Activated CD4-positive, alpha-beta memory T cell treated with anti-CD3 and anti-CD28 coated beads, Interleukin-2, amount 10 ng/mL, durations not matched to agents 7 days and 5 days (primary cell): Measurements from ENCODE around the gene HNRNPDL. TPM values are rescaled to one million over a fixed set of nuclear protein-coding genes. Genes with fewer than 3 reads are reported as not detected.
"Not testable (repeated sequence)": the region's sequence is repeated elsewhere in the genome, so short reads cannot be mapped to it uniquely, and the experiment has no call there.

Experiments
- CTCF ChIA-PET: fragments of 350-600 bp; sonication (Branson Sonifier 250); formaldehyde crosslinking; loops from one replicate; lab custom pipeline; 2021; ENCODE audit warnings: antibody characterized with exemption, inconsistent platforms; lab: Charles Lee
- POLR2A ChIA-PET: fragments of 350-600 bp; sonication (Branson Sonifier 250); formaldehyde crosslinking; loops from one replicate; lab custom pipeline; 2021; ENCODE audit warnings: antibody characterized with exemption; lab: Charles Lee
- DNase-seq: peaks from one replicate; pipeline ENCODE4 v3.0.0-alpha.2; 2020
- H3K27ac Mint-ChIP-seq: one replicate; pipeline ENCODE4 v1.8.0; 2021; ENCODE audit warnings: mild to moderate bottlenecking, mixed read lengths
- H3K27me3 Mint-ChIP-seq: one replicate; pipeline ENCODE4 v1.8.0; 2021; ENCODE audit warnings: mixed read lengths
- H3K36me3 Mint-ChIP-seq: one replicate; pipeline ENCODE4 v1.8.0; 2021; ENCODE audit warnings: low read depth, mixed read lengths
- H3K4me1 Mint-ChIP-seq: one replicate; pipeline ENCODE4 v1.8.0; 2021; ENCODE audit warnings: mixed read lengths
- H3K4me3 Mint-ChIP-seq: one replicate; pipeline ENCODE4 v1.8.0; 2021; ENCODE audit warnings: mild to moderate bottlenecking, mixed read lengths
- H3K9me3 Mint-ChIP-seq: one replicate; pipeline ENCODE4 v1.8.0; 2021; ENCODE audit warnings: mixed read lengths
- total RNA-seq, 2 experiments: library from RNA; stranded (reverse); gene quantifications; one replicate each; pipeline ENCODE4 v1.2.3, GENCODE V29; 2021

HNRNPDL gene
- total RNA-seq = 100 to 1,000 TPM; 291 to 295 TPM

DNA sequence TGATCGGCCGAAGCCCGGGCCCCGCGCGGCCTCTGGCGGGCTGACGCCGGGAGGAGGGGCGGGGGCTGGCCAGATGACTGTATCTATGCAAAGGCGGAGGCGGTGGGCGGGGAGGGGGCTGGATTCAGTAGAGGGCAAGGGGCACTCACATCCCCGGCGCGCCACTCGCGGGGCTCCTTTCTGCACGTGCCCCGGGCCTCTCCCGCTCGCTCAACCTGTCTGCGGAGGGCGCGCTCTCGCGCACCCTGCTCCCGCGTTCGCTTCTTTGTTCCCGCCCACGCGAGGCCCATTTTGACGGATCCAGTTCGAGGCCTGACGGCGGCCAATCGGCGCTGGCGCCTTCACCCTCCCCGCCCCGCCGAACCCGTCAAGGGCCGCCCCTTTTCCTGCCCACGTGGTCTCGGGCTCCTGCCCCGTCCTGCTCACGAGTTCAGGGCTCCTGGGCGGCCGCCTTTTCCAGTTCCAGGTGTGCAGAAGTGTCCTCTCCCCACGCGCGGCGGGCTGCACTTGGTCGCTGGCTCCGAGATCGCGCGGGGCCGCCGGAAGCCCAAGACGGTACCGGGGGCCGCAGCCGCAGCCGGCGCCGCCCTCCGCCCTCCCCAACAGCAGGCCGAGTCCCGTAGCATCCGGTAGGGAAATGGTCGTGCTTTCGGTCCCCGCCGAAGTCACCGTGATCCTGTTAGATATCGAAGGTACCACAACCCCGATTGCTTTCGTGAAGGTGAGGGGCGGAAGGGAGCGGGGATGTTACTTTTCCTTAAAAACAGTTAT is at the start of gene HNRNPDL, which contains the start of gene ENOPH1:
HNRNPDL (minus strand) TSS at position 270 of the 771 bp plus-strand sequence. CDS start 772 bp downstream, outside the sequence.
ENOPH1 (plus strand) TSS at position 398 of the 771 bp plus-strand sequence; CDS start at position 638, 240 bp downstream.
- Mint-ChIP-seq H3K36me3 (peaks cover 63% of the 10 kb centered on the region), H3K4me1 (peaks cover 63% of the 10 kb centered on the region), H3K4me3 (peak within 1 kb of the TSS; percentile 98), H3K27ac (peak within 1 kb of the TSS; percentile 95), H3K9me3 (no peaks in the 10 kb centered on the region), H3K27me3 (no peaks in the 10 kb centered on the region)
- peak; percentile 97 for DNase-seq
- CTCF ChIA-PET = interaction anchor here (0.9 to 3.2 kb wide), 8 partner anchors 11 to 469 kb away, joined by 3 to 39 read pairs (median 8); partner anchors contain the start of genes HNRNPD and THAP9
- POLR2A ChIA-PET = interaction anchor here (1.1 to 6.9 kb wide), 16 partner anchors 11 to 854 kb away, joined by 3 to 313 read pairs (median 12); partner anchors contain the start of genes COQ2, HNRNPD and LIN54

DNA sequence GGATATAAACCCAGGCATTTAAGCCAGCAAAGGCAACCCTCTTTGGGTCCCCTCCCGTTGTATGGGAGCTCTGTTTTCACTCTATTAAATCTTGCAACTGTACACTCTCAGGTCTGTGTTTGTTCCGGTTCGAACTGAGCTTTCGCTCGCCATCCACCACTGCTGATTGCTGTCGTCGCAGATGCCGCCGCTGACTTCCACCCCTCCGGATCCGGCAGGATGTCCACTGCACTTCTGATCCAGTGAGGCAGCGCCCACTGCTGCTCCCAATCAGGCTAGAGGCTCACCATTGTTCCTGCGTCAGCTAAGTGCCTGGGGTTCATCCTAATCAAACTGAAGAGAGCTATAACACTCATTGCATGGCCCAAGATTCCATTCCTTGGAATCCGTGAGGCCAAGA is 49.3 kb upstream of the HNRNPDL start:
- no peak for DNase-seq
- POLR2A ChIA-PET = no interaction called here
- no peaks in the 10 kb centered on the region for H3K27me3 Mint-ChIP-seq
- no peaks in the 10 kb centered on the region for H3K9me3 Mint-ChIP-seq
- CTCF ChIA-PET = interaction anchor here (0.6 to 1.1 kb wide), 2 partner anchors 259 to 563 kb away, joined by 3 to 4 read pairs; no protein-coding TSS in a partner anchor
- peaks cover 18% of the 10 kb centered on the region for H3K36me3 Mint-ChIP-seq
- H3K27ac Mint-ChIP-seq = no peak overlapping the region
- H3K4me3 Mint-ChIP-seq = no peak overlapping the region
- no peaks in the 10 kb centered on the region for H3K4me1 Mint-ChIP-seq

DNA sequence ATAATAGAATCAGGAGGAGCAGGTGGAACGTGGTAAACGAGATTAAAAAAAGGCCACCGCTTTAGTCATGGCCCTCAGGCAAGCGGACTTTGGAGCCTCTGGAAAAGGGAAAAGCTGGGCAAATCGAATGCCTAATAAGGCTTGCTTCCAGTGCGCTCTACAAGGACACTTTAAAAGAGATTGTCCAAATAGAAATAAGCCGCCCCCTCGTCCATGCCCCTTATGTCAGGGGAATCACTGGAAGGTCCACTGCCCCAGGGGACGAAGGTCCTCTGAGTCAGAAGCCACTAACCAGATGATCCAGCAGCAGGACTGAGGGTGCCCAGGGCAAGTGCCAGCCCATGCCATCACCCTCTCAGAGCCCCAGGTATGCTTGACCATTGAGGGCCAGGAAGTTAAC is 47.2 kb upstream of the HNRNPDL start:
- H3K27me3 Mint-ChIP-seq, H3K4me3 Mint-ChIP-seq, H3K4me1 Mint-ChIP-seq, DNase-seq, CTCF ChIA-PET, POLR2A ChIA-PET, H3K9me3 Mint-ChIP-seq, H3K27ac Mint-ChIP-seq: not testable (repeated sequence)
- peaks cover 26% of the 10 kb centered on the region for H3K36me3 Mint-ChIP-seq

DNA sequence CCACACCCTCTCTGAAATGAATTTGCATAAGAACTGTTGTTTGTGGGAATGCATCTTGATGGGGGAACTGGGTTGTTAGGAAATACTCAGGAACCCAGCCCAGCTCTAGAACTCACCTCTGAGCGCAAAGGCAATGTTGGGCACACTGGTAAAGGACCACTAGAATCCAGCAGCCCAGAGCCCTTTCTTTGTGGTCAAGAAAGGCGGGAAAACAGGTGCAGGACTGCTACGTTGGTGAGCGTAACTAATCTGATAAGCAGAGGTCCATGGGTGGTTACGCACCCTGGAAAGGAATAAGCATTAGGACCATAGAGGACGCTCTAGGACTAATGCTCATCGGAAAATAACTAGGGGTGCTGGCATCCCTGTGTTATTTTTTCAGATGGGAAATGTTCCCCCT is 45.7 kb upstream of the HNRNPDL start:
- DNase-seq, H3K27ac Mint-ChIP-seq, H3K4me1 Mint-ChIP-seq, H3K27me3 Mint-ChIP-seq, POLR2A ChIA-PET, H3K4me3 Mint-ChIP-seq, H3K9me3 Mint-ChIP-seq: not testable (repeated sequence)
- H3K36me3 Mint-ChIP-seq = peaks cover 22% of the 10 kb centered on the region
- CTCF ChIA-PET = interaction anchor here (1.4 kb wide), 1 partner anchor 15 kb away, joined by 3 read pairs; no protein-coding TSS in a partner anchor

DNA sequence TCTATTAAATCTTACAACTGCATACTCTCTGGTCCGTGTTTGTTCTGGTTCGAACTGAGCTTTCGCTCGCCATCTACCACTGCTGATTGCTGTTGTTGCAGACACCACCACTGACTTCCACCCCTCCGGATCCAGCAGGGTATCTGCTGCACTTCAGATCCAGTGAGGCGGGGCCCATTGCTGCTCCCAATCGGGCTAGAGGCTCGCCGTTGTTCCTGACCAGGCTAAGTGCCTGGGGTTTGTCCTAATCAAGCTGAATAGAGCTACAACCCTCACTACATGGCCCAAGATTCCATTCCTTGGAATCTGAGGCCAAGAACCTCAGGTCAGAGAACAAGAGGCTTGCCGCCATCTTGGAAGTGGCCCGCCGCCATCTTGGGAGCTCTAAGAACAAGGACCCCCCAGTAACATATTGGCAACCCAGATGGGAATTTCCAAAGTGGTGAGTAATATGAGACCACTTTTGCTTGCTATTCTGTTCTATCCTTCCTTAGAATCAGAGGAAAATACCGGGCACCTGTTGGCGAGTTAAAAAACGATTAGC is 43.4 kb upstream of the HNRNPDL start:
- Mint-ChIP-seq H3K27ac (no peak overlapping the region), H3K27me3 (no peaks in the 10 kb centered on the region), H3K4me3 (no peak overlapping the region), H3K9me3 (no peaks in the 10 kb centered on the region), H3K36me3 (peaks cover 18% of the 10 kb centered on the region), H3K4me1 (no peaks in the 10 kb centered on the region)
- ChIA-PET POLR2A (no interaction called here), CTCF (interaction anchor here (0.6 to 0.7 kb wide), 2 partner anchors 11 to 21 kb away, joined by 3 to 4 read pairs; no protein-coding TSS in a partner anchor)
- no peak for DNase-seq

DNA sequence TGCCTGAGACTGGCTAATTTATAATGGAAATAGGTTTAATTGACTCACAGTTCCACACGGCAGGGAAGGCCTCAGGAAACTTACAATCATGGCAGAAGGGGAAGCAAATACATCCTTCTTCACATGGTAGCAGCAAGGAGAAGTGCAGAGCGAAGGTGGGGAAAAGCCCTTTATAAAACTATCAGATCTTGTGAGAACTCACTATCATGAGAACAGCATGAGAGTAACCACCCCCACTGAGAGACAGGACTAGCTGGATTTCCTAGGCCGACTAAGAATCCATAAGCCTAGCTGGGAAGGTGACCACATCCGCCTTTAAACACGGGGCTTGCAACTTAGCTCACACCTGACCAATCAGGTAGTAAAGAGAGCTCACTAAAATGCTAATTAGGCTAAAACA is 42.8 kb upstream of the HNRNPDL start:
- H3K9me3 Mint-ChIP-seq, H3K4me1 Mint-ChIP-seq, DNase-seq, CTCF ChIA-PET, POLR2A ChIA-PET, H3K27ac Mint-ChIP-seq, H3K4me3 Mint-ChIP-seq, H3K27me3 Mint-ChIP-seq: not testable (repeated sequence)
- H3K36me3 Mint-ChIP-seq = peaks cover 20% of the 10 kb centered on the region

DNA sequence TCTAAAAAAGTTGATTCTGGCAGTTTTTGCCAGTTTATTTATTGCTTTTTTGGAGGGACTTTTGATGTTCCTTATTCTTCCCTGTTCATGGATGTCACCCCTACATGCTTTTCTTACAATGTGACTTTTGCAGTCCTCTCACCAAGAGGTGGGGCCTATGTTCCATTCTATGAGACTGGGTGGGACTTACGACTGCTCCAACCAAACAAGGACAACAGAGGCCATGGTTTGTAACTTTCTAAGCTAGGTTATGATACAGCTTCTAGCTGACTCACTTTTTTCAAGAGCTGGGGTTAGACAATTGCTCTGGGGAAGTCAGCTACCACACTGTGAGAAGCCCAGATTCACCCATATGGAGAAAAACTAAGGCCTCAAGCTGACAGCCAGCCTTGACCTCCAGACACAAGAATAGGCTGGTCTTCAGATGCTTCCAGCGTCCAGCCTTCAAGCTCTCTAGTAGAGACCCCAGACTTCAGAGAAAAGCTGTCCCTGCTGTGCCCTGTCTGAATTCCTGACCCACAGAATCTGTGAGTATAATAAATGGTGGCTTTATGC is 39.6 kb upstream of the HNRNPDL start:
- CTCF ChIA-PET = interaction anchor here (1.7 kb wide), 1 partner anchor 269 kb away, joined by 5 read pairs; no protein-coding TSS in a partner anchor
- no peak overlapping the region for H3K27ac Mint-ChIP-seq
- H3K9me3 Mint-ChIP-seq = no peaks in the 10 kb centered on the region

DNA sequence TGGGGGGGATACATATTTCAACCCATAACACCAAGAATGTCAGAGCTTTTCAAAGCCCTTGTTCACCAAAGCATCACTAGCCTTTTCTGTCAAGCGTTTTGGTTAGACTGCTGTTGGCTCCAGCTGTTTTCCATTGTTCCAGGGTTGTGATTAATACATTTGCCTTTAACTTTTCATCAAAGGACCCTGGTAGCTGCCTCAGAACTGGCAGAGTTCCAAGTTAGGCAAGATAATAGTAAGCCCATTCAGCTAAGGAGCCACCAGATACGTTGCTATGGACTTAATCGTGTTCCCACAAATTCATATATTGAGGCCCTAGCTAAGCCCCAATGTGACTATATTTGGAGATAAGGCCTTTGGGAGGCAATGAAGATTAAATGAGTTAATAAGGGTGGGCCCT is 37.2 kb upstream of the HNRNPDL start:
- no peak overlapping the region for H3K4me3 Mint-ChIP-seq
- POLR2A ChIA-PET = no interaction called here
- CTCF ChIA-PET = interaction anchor here (4.0 kb wide), 1 partner anchor 272 kb away, joined by 19 read pairs; no protein-coding TSS in a partner anchor
- H3K4me1 Mint-ChIP-seq = no peaks in the 10 kb centered on the region
- no peak for DNase-seq
- no peaks in the 10 kb centered on the region for H3K9me3 Mint-ChIP-seq
- H3K27ac Mint-ChIP-seq = no peak overlapping the region
- peaks cover 34% of the 10 kb centered on the region for H3K36me3 Mint-ChIP-seq
- no peaks in the 10 kb centered on the region for H3K27me3 Mint-ChIP-seq

More for the DNA sequence above, 39.6 kb upstream of the HNRNPDL start:
- POLR2A ChIA-PET = no interaction called here
- Mint-ChIP-seq H3K4me1 (no peaks in the 10 kb centered on the region), H3K4me3 (no peak overlapping the region), H3K36me3 (peaks cover 31% of the 10 kb centered on the region), H3K27me3 (no peaks in the 10 kb centered on the region)
- DNase-seq = no peak

DNA sequence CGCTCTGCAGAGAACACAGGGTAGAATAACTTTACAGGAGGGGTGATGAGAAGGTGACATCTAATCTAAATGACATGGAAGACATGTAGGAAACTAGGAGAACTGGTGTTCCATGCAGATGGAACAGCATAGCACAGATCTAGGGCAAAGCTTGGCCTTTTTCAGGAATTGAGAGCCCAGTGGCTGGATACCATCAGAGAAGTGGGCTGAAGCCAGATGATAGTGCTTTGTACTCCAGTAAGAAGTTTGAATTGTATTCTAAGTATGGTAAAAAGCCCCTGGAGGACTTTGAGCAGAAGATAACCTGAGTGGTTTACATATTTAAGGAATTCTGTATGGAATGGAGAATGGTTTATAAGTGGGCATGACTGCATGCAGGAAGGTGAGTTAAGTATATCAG is 33.0 kb upstream of the HNRNPDL start:
- DNase-seq = no peak
- Mint-ChIP-seq H3K36me3 (peaks cover 48% of the 10 kb centered on the region), H3K4me3 (no peak overlapping the region), H3K27ac (no peak overlapping the region), H3K9me3 (no peaks in the 10 kb centered on the region), H3K27me3 (no peaks in the 10 kb centered on the region), H3K4me1 (no peaks in the 10 kb centered on the region)
- ChIA-PET POLR2A (no interaction called here), CTCF (interaction anchor here (1.0 to 4.6 kb wide), 5 partner anchors 10 to 280 kb away, joined by 3 to 23 read pairs (median 7); no protein-coding TSS in a partner anchor)

DNA sequence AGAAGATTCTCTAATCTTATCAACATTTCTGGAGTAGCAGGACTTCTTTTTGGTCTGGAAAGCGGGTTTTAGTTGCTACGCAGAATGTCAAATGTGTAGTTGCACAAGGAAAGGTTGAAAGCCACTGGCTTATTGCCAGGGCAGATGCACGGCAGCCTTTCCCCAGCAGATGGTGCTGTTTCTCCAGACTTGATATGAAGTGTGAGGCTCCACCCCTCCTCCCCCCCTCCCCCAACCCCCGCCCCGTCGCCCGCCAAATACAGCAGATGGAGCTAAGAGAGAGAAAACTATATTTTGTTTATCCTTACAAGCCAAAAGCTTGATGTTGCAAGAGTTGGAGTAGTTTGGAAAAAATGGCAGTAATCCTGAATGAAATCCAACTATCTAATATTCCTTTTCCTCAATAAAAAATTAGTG is 32.2 kb upstream of the HNRNPDL start:
- no peaks in the 10 kb centered on the region for H3K27me3 Mint-ChIP-seq
- H3K36me3 Mint-ChIP-seq = peaks cover 47% of the 10 kb centered on the region
- no peak overlapping the region for H3K27ac Mint-ChIP-seq
- H3K4me1 Mint-ChIP-seq = no peaks in the 10 kb centered on the region
- H3K4me3 Mint-ChIP-seq = no peak overlapping the region
- POLR2A ChIA-PET = interaction anchor here (1.1 kb wide), 1 partner anchor 25 kb away, joined by 3 read pairs; no protein-coding TSS in a partner anchor
- H3K9me3 Mint-ChIP-seq = no peaks in the 10 kb centered on the region
- peak; percentile 84 for DNase-seq
- CTCF ChIA-PET = interaction anchor here (0.6 to 4.6 kb wide), 8 partner anchors 10 to 957 kb away, joined by 3 to 23 read pairs (median 3); no protein-coding TSS in a partner anchor

DNA sequence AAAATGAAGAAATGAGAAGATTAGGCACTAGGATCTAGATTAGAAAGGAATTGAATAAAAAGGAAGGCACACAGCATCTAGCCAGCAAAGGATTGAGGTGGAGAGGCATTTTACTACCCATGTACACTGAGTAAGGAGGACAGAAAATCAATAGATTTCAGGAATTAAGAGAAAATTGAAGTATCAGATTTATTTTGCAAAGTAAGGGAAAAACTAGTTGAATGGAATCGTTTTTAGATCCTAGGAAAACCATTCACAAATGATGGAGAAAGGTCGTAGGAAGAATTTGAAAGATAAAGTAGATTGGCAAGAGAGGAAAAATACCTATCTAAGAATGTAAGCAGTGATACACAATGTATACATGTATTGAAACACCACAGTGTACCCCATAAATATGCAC is 31.4 kb upstream of the HNRNPDL start:
- ChIA-PET POLR2A (interaction anchor here (1.1 kb wide), 1 partner anchor 25 kb away, joined by 3 read pairs; no protein-coding TSS in a partner anchor), CTCF (interaction anchor here (0.7 to 4.6 kb wide), 5 partner anchors 9 to 277 kb away, joined by 3 to 23 read pairs (median 5); no protein-coding TSS in a partner anchor)
- no peak for DNase-seq
- Mint-ChIP-seq H3K27me3 (no peaks in the 10 kb centered on the region), H3K27ac (no peak overlapping the region), H3K36me3 (peaks cover 48% of the 10 kb centered on the region), H3K4me3 (no peak overlapping the region), H3K9me3 (no peaks in the 10 kb centered on the region), H3K4me1 (no peaks in the 10 kb centered on the region)

DNA sequence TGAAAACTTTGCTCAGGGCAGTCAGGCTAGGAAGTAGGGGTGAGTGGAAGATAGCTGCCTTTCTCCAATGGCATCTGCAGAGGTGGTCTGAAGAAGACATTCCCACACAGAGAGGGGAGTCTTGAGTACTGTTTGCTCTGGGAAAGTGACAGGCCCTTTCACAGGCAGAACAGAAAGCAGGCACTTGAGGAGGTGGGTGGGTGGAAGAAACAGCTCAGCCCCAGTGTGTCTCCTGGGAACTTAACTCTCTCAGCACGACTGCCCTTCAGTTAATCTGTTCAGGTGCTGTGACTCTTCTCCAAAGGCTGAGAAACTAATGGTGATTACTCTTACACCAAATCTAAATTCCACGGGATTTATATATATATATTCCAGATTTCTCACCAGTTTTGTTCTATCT is 28.5 kb upstream of the HNRNPDL start:
- H3K4me1 Mint-ChIP-seq = no peaks in the 10 kb centered on the region

More for the DNA sequence above, 28.5 kb upstream of the HNRNPDL start:
- Mint-ChIP-seq H3K9me3 (no peaks in the 10 kb centered on the region), H3K4me3 (no peak overlapping the region), H3K27ac (no peak overlapping the region), H3K36me3 (peaks cover 48% of the 10 kb centered on the region), H3K27me3 (no peaks in the 10 kb centered on the region)
- ChIA-PET CTCF (interaction anchor here (1.1 to 4.6 kb wide), 3 partner anchors 8 to 987 kb away, joined by 3 to 23 read pairs (median 3); partner anchors contain the start of gene RASGEF1B), POLR2A (no interaction called here)
- DNase-seq = no peak
